ENCODE measurements around the gene CDH10.

CDH10 gene

DNA sequence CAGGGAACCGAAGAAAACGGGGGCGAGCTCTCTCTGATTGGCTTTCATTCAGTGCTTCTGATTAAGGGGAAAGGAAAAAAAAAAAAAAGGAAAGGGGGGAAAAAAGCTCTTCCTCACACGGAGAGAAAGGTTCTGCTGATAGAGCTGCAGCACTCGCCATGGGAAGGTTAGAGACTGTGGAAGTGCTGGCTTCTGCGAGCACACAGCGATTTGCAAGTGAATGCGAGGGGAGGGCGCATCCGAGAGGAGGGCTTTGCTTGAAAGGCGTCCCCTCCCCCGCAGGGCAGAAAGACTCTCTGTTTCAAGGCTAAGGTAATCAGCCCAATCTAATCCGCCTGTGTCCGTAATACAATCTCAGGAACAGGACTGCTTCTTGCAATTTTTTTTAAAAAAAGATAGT is at the start of gene CDH10:
Gene CDH10 (minus strand): TSS at position 218 of the 400 bp plus-strand sequence. CDS start 51,488 bp downstream, outside the sequence.
- no peak for DNase-seq (ENCODE audit: low spot score)

GRCh38 chr5:24693609-24694008 is 48.8 kb upstream of the CDH10 start:
- DNase-seq (ENCODE audit: low spot score): no peak

- no peak for DNase-seq (ENCODE audit: low spot score)
These were observed 46.3 kb upstream of the CDH10 start for GRCh38 chr5:24691074-24691473.

GRCh38 chr5:24681106-24681505 is 36.3 kb upstream of the CDH10 start:
- DNase-seq (ENCODE audit: low spot score): no peak

DNA sequence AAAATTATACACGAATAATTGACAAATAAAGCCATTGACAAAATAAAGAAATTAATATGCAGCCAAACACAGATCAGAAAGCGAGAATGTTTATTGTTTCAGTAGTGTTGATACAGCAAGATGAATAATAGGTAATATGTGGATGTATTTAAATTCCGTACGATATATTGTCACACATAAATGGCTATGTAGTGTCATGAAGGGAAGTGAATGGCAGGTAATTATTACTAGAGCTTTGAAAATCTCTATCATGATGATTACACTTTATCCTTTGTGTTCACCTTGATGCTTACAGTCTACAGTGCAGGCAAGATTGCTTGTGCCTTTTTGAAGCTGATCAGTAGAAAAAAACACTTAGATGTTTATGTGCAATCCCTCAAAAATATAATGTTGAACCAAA is 23.3 kb upstream of the CDH10 start:
- no peak for DNase-seq (ENCODE audit: low spot score)

DNA sequence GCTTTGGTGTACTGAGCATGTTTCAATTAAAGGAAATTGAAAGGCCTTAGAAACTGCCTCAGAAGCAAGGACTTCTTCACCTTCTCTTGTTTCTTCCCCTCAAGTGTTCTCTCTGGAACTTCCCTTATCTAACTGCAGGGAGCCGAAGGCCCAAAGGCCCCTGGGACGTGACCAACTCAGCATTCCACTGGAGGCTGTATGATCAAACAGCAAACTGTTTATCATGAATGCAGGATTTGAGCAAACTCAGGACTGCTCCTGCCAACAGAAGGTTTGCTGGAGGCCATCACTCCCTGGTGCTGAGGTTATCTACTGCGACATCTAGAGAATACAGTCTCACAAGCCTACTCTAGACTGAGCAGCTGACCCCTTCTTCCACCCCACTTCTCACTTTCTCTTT is 4.8 kb upstream of the CDH10 start:
- no peak for DNase-seq (ENCODE audit: low spot score)

- no peak for DNase-seq (ENCODE audit: low spot score)
These were observed 2.1 kb upstream of the CDH10 start for GRCh38 chr5:24646915-24647314.

- DNase-seq (ENCODE audit: low spot score): no peak
These were observed 705 bp upstream of the CDH10 start for GRCh38 chr5:24645483-24645882.

GRCh38 chr5:24643880-24644279 is 898 bp downstream of the CDH10 start:
- no peak for DNase-seq (ENCODE audit: low spot score)

GRCh38 chr5:24643156-24643555 is 1.6 kb downstream of the CDH10 start:
- DNase-seq (ENCODE audit: low spot score): no peak

- DNase-seq (ENCODE audit: low spot score): no peak
These were observed 2.8 kb downstream of the CDH10 start for GRCh38 chr5:24642022-24642421.

GRCh38 chr5:24635209-24635608 is 9.6 kb downstream of the CDH10 start:
- DNase-seq (ENCODE audit: low spot score): no peak

DNA sequence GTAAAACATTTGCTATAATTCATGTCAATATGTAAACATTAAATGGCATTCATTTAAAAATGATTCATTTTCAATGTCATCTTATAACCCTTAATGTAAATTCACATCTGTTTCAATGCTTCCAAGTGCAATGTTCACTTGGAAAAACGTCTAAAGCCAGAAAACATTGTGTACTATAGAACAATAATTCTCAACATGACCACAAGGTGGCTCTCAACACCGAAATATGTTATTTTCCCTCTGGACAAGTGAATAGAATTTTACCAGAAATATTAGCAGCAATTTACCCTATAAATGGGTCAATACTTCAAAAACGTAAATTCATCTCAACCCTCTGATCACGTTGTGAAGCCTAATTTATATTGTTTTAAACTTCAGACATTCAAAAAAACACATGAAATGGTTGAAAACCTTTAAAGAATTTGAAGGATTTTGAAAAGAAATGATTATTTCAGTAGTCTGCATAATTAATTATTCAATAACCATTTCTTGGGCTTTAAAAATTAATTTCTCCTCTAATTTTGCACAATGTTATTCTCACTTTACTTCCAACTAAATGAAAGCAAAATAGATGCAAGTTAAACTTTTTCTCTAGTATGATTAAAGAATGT is 11.0 kb downstream of the CDH10 start:
- peak; percentile 7 for DNase-seq (ENCODE audit: low spot score)

DNA sequence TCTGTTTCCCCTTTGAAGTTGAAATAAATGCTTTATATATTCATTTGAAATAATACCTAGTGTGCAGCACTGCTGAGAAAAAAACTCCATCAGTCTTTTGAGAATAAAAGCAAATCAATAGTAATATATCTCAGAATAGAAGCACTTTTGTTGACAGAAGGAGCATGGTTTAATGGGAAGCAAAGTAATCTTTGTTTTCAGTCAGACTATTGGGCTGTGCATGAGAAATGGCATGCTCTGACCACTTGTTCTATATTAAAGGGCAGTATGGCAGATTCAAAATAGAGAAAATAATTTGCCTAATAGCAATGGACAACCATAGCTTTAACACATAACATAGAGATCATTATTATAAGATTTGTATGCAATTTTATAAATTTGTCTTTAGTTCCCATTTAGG is 12.4 kb downstream of the CDH10 start:
- DNase-seq (ENCODE audit: low spot score): no peak

DNA sequence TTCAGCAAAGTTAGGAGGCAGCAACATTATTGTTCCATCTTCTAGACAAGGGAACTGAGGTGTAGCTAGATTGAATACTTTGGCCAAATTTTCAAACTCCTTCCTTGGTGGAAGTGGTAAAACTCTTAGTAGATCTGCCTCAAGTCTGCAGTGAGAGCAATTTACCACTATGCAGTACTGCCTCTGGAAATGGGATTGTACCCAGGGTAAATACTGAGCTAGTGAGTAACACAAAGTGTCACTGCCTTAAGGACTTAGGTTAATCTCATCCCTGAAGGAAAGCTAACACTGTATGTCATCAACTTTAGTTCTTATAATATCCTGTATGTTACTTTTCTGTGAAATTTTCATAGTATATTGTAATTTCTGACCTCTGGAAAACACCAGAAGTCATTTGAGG is 13.9 kb downstream of the CDH10 start:
- no peak for DNase-seq (ENCODE audit: low spot score)

GRCh38 chr5:24629798-24630197 is 15.0 kb downstream of the CDH10 start:
- no peak for DNase-seq (ENCODE audit: low spot score)

GRCh38 chr5:24624872-24625271 is 19.9 kb downstream of the CDH10 start:
- no peak for DNase-seq (ENCODE audit: low spot score)

- no peak for DNase-seq (ENCODE audit: low spot score)
These were observed 21.2 kb downstream of the CDH10 start for GRCh38 chr5:24623624-24624023.

GRCh38 chr5:24623031-24623430 is 21.7 kb downstream of the CDH10 start:
- no peak for DNase-seq (ENCODE audit: low spot score)

- no peak for DNase-seq (ENCODE audit: low spot score)
These were observed 23.0 kb downstream of the CDH10 start for GRCh38 chr5:24621792-24622191.

DNA sequence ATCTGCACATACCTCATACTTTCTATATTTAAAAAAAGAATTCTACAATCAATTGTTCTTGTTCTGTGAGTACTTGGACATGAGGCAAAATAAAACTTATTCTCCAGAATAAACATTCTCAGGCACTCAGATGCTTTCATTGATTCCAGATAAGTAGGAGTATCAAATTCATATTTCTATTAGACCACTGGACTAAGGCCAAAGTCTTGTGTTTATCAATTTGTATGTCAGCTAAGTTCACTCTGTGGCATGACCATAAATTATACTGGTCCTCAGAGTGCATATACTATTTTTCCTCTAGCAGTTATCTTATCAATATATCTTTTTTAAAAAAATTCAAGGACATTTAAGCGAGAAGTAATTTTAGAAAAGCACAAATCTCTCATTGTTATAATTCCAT is 28.2 kb downstream of the CDH10 start:
- DNase-seq (ENCODE audit: low spot score): no peak

- DNase-seq (ENCODE audit: low spot score): no peak
These were observed 29.6 kb downstream of the CDH10 start for GRCh38 chr5:24615159-24615558.

DNA sequence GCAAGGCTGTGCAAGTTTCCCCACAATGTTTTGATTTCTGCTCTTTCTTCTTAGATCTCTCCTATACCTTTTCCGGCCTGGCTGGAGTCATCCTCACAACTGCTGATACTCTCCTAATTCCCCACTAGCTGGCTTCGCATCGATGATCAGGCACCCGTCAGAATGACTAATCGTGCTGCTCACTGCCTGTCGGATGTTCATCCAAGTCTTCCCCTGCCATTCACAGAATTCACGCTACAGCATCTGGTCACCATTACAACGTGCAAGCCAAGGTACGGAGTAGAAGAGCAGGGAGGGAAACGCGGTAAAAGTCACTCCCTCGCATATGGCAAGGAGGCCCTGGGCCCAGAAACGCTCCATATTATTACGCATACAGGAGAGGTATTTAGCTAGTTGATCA is 35.1 kb downstream of the CDH10 start:
- DNase-seq (ENCODE audit: low spot score): no peak

DNA sequence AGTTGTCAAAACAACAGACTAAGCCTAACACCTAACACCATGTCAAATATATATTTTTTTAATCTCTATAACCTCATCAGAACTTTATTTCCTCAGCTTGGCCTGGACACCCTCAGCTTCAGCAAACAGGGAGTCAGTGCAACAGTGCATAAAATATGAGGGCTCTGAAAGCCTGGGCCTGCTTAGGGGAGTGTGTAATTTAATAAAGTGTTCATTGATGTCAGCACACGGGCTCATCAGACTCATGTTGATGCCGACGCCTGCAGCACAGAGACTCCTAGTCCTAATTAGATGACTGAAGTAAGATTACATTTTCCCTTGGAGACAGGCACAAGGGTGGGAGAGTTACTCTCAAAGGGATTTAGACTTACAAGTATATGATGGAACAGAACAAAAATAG is 37.8 kb downstream of the CDH10 start:
- DNase-seq (ENCODE audit: low spot score): no peak

GRCh38 chr5:24602188-24602587 is 42.6 kb downstream of the CDH10 start:
- DNase-seq (ENCODE audit: low spot score): no peak

Measured in HuH-7.5 (cell line).